IPS DF 6.9 (cell line): ENCODE results near the gene TNS1.

Source experiments
- DNase-seq: peaks from one replicate; pipeline ENCODE4 v3.0.0-alpha.2; 2013; ENCODE audit warnings: low read depth, low spot score
- H3K27ac ChIP-seq: one replicate; pipeline ENCODE4 v1.5.1; 2013; ENCODE audit warnings: low read length, control low read depth
- H3K27me3 ChIP-seq: 2 replicates; pipeline ENCODE4 v1.6.1; 2013; ENCODE audit warnings: mild to moderate bottlenecking, low read length; ENCODE audit not compliant: control insufficient read depth, insufficient read depth
- H3K36me3 ChIP-seq: 2 replicates; pipeline ENCODE4 v1.6.1; 2013; ENCODE audit warnings: low read length; ENCODE audit not compliant: control insufficient read depth, insufficient read depth
- H3K4me1 ChIP-seq: 2 replicates; pipeline ENCODE4 v1.6.1; 2013; ENCODE audit warnings: low read length; ENCODE audit not compliant: control insufficient read depth, insufficient read depth
- H3K4me3 ChIP-seq: 2 replicates; pipeline ENCODE4 v1.5.1; 2013; ENCODE audit warnings: mild to moderate bottlenecking, low read length
- H3K9me3 ChIP-seq: 2 replicates; pipeline ENCODE4 v1.6.1; 2013; ENCODE audit warnings: low read length, inconsistent platforms; ENCODE audit not compliant: control insufficient read depth, insufficient read depth
- WGBS: extraction: QIAGEN DNeasy Blood & Tissue Kit; methylation state at CpG from one replicate; pipeline ENCODE4 v1.1.7; 2013; ENCODE audit warnings: mixed read lengths, missing lambda C conversion rate; ENCODE audit not compliant: insufficient read length, insufficient coverage; 5-methylcytosine and 5-hydroxymethylcytosine counted together

Gene TNS1

DNA sequence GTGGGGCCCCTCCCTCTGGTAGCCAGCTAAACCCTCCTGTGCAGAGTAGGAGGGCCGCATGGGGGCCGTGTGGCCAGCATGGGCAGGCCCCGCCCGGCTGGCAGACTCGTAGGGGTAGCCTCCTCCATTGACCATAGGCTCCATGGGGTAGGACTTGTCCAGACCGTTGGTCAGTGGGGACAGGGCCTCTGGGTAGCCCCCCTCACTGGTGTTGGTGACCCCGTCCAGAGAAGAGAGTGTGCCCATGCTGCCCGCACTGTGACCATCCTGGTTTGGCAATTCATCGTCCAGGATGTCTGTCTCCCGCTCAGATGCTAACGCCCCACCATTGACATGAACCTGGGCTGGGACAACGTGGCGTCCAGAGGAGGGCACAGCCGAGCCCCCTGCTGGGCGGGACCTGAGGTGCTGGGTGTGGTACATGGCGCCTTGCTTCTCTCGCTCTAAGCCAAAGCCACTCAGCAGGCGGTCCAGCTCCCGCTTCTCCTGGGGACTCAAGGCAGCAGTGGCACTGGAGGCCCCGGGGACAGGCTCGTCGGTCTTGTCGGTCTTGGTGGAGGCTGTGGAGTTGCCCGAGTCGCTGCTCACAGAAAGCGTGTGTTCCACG is 154.3 kb downstream of the TNS1 start:
- no peak overlapping the region for H3K27ac ChIP-seq
- H3K36me3 ChIP-seq = 0 out of 2 replicates have a peak, but pooled peaks cover 4% of the 10 kb centered on the region

GRCh38 chr2:217847552-217848350 is 155.0 kb downstream of the TNS1 start:
- no peaks in the 10 kb centered on the region for H3K27me3 ChIP-seq
- H3K9me3 ChIP-seq = no peaks in the 10 kb centered on the region
- no peaks in the 10 kb centered on the region; the same call in 1 of the 2 replicates for H3K4me1 ChIP-seq
- H3K27ac ChIP-seq = no peak overlapping the region
- 0 out of 2 replicates have a peak, but pooled peaks cover 4% of the 10 kb centered on the region for H3K36me3 ChIP-seq
- DNase-seq = no peak
- WGBS = no CpG with 5 or more reads among the region's 20 CpGs
- H3K4me3 ChIP-seq = no peak overlapping the region

More for the DNA sequence above, 154.3 kb downstream of the TNS1 start:
- no peaks in the 10 kb centered on the region for H3K27me3 ChIP-seq
- no CpG with 5 or more reads among the region's 27 CpGs for WGBS
- H3K9me3 ChIP-seq = no peaks in the 10 kb centered on the region
- no peak for DNase-seq
- H3K4me1 ChIP-seq = no peaks in the 10 kb centered on the region; the same call in 1 of the 2 replicates
- H3K4me3 ChIP-seq = no peak overlapping the region

DNA sequence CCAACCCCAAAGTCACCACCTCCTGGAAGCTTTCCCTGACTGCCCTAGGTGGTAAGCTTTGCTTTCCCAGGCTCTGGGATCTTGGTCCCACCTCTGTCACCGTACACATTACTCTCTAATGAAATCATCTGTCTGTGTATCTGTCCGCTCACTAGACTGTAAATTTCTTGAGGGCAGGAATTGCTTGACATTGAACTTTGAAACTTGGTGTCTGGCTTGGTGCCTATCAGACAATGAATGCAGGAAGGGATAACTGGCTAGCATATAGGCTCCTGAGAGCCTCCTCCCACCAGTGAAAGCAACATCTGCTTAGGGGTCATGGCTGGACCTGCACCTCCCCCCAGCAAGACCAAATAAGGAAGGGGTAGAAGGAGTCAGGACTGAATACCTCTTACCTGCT is 155.7 kb downstream of the TNS1 start:
- Histone ChIP-seq H3K27ac (no peak overlapping the region), H3K9me3 (no peaks in the 10 kb centered on the region), H3K4me3 (no peak overlapping the region), H3K27me3 (no peaks in the 10 kb centered on the region), H3K4me1 (no peaks in the 10 kb centered on the region; the same call in 1 of the 2 replicates), H3K36me3 (0 out of 2 replicates have a peak, but pooled peaks cover 4% of the 10 kb centered on the region)
- no CpG with 5 or more reads among the region's 2 CpGs for WGBS
- no peak for DNase-seq

- no CpG with 5 or more reads among the region's 3 CpGs for WGBS
- H3K36me3 ChIP-seq = 0 out of 2 replicates have a peak, but pooled peaks cover 4% of the 10 kb centered on the region
- no peak overlapping the region for H3K4me3 ChIP-seq
- H3K27me3 ChIP-seq = no peaks in the 10 kb centered on the region
- no peak overlapping the region for H3K27ac ChIP-seq
- no peak for DNase-seq
- H3K9me3 ChIP-seq = no peaks in the 10 kb centered on the region
- no peaks in the 10 kb centered on the region; the same call in 1 of the 2 replicates for H3K4me1 ChIP-seq
Measured at GRCh38 chr2:217846321-217846743, 156.5 kb downstream of the TNS1 start.

GRCh38 chr2:217845301-217845700 is 157.5 kb downstream of the TNS1 start:
- Histone ChIP-seq H3K27me3 (no peaks in the 10 kb centered on the region), H3K36me3 (no peaks in the 10 kb centered on the region), H3K27ac (no peak overlapping the region), H3K9me3 (no peaks in the 10 kb centered on the region), H3K4me1 (no peaks in the 10 kb centered on the region; the same call in 1 of the 2 replicates), H3K4me3 (no peak overlapping the region)
- DNase-seq = no peak
- WGBS = no CpG with 5 or more reads among the region's 1 CpG

DNA sequence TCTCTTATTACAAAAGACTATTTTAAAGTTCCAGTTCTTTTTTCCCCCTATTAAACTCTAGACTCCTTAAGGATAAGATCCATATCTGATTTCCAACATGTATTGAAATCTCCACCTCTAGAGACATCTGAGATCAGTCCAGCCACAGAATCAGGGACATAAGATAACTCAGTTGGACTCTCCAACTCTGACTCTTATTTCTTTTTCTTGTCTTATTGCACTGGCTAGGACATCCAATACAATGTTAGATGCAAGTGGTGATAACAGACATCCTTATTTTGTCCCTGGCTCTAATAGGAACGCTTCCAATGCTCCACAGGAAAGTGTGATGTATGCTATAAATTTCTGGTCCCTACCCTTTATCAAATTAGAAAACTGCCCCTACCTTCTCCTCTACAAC is 158.1 kb downstream of the TNS1 start:
- no peak for DNase-seq
- no CpG with 5 or more reads among the region's 1 CpG for WGBS

DNA sequence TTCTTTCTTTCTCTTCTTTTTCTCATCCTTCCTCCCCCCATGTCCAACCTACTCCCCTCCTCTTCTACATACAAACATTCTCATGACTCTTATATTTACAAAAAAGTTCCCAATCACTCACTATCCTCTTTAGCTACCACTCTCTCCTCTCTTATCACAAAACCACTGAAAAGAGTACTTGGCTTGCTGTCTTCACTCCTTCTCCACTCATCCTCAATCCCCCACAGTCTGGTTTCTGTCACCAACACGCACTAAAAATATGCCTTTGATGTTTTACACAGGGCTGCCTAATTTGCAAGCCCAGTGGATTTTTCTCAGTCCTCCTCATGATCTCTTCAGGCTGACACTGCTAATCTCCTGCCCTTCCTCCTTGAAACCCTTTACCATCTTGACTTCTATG is 159.5 kb downstream of the TNS1 start:
- no CpG with 5 or more reads among the region's 1 CpG for WGBS

More for the DNA sequence above, 158.1 kb downstream of the TNS1 start:
- H3K9me3 ChIP-seq = no peaks in the 10 kb centered on the region
- no peaks in the 10 kb centered on the region for H3K36me3 ChIP-seq
- no peaks in the 10 kb centered on the region; the same call in 1 of the 2 replicates for H3K4me1 ChIP-seq
- H3K27ac ChIP-seq = no peak overlapping the region
- H3K4me3 ChIP-seq = no peak overlapping the region
- no peaks in the 10 kb centered on the region for H3K27me3 ChIP-seq

GRCh38 chr2:217842017-217842416 is 160.8 kb downstream of the TNS1 start:
- Histone ChIP-seq H3K4me3 (no peak overlapping the region), H3K27me3 (no peaks in the 10 kb centered on the region), H3K9me3 (no peaks in the 10 kb centered on the region), H3K27ac (no peak overlapping the region), H3K4me1 (peaks cover 2% of the 10 kb centered on the region; the same call in 1 of the 2 replicates), H3K36me3 (no peaks in the 10 kb centered on the region)
- no CpG with 5 or more reads among the region's 2 CpGs for WGBS
- no peak for DNase-seq

More for the DNA sequence above, 159.5 kb downstream of the TNS1 start:
- no peaks in the 10 kb centered on the region for H3K36me3 ChIP-seq
- DNase-seq = no peak
- no peak overlapping the region for H3K27ac ChIP-seq
- no peaks in the 10 kb centered on the region for H3K27me3 ChIP-seq
- no peaks in the 10 kb centered on the region for H3K4me1 ChIP-seq
- H3K4me3 ChIP-seq = no peak overlapping the region
- H3K9me3 ChIP-seq = no peaks in the 10 kb centered on the region

DNA sequence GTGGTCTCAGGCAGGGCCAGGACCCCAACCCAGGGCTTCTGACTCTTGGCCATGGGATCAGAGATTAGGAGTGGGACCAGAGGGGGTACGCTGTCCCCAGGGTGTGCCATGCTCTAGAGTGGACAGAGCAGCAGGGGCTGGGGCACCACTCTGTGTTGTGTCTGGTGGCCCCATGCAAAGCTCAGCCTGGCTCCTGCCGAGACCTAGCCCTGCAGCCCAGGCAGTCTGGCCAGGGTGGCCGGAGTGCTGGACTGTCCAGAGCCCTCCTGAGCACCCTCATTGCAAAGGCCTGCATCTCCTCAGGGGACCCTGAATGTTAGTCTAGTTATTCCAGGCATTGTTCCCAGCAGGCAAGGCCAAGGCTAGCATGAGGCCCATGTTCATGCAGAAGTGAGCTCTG is 162.3 kb downstream of the TNS1 start:
- no peak overlapping the region for H3K4me3 ChIP-seq
- no peak overlapping the region for H3K27ac ChIP-seq
- H3K27me3 ChIP-seq = no peaks in the 10 kb centered on the region
- no peaks in the 10 kb centered on the region for H3K36me3 ChIP-seq
- WGBS = no CpG with 5 or more reads among the region's 3 CpGs
- no peaks in the 10 kb centered on the region for H3K9me3 ChIP-seq
- no peak for DNase-seq
- H3K4me1 ChIP-seq = peaks cover 4% of the 10 kb centered on the region; the same call in 1 of the 2 replicates

GRCh38 chr2:217839750-217840107 is 163.1 kb downstream of the TNS1 start:
- Histone ChIP-seq H3K27me3 (no peaks in the 10 kb centered on the region), H3K9me3 (no peaks in the 10 kb centered on the region), H3K27ac (no peak overlapping the region), H3K36me3 (no peaks in the 10 kb centered on the region), H3K4me1 (peaks cover 4% of the 10 kb centered on the region; the same call in 1 of the 2 replicates), H3K4me3 (no peak overlapping the region)
- WGBS = no CpG with 5 or more reads among the region's 7 CpGs
- DNase-seq = no peak
